HEK293 (cell line): ENCODE results near the gene SERPINA3.

Experiments
- CTCF ChIA-PET: fragments of 350-600 bp; formaldehyde crosslinking; extraction: SDS; loops from one replicate; lab custom pipeline; 2021; ENCODE audit warnings: antibody characterized with exemption; lab: Yijun Ruan, JAX
- POLR2A ChIA-PET: fragments of 300-600 bp; formaldehyde crosslinking; extraction: SDS; loops from one replicate; lab custom pipeline; 2020; ENCODE audit warnings: antibody characterized with exemption, inconsistent platforms; lab: Yijun Ruan, JAX
- H3K27ac ChIP-seq: fragments of 200-500 bp; sonication (Bioruptor generic); 2 replicates; pipeline ENCODE4 v1.5.1; 2014; ENCODE audit warnings: low read depth, low read length, control low read depth, inconsistent platforms; ENCODE audit errors: extremely low read depth
- H3K36me3 ChIP-seq, 2 experiments: fragments of 200-500 bp in 1 of 2; sonication (Bioruptor generic) in 1 of 2; 1 replicate in 1 of 2; 2 replicates in 1 of 2; pipeline ENCODE4 v1.5.1; 2014 to 2017; ENCODE audit warnings: inconsistent platforms in 2 of 2, low read length in 2 of 2; ENCODE audit not compliant: control insufficient read depth in 2 of 2, insufficient read depth in 1 of 2
- H3K4me1 ChIP-seq: fragments of 200-500 bp; sonication (Bioruptor generic); 2 replicates; pipeline ENCODE4 v1.5.1; 2014; ENCODE audit warnings: mild to moderate bottlenecking, low read length, inconsistent platforms; ENCODE audit not compliant: control insufficient read depth, insufficient read depth
- H3K4me3 ChIP-seq: 2 replicates; pipeline ENCODE4 v1.5.1; 2011; ENCODE audit warnings: low read depth, mild to moderate bottlenecking, control low read depth, low read length, moderate library complexity
- H3K9me3 ChIP-seq: fragments of 200-500 bp; sonication (Bioruptor generic); 2 replicates; pipeline ENCODE4 v1.5.1; 2014; ENCODE audit warnings: low read depth, low read length, inconsistent platforms; ENCODE audit not compliant: control insufficient read depth, insufficient read depth
- GLI2 ChIP-seq: fragments of 450-650 bp; formaldehyde crosslinking; IDR thresholded peaks from 2 replicates; pipeline ENCODE4; 2017; ENCODE audit warnings: missing biosample characterization, missing genetic modification characterization, low read depth, borderline replicate concordance
- HOXA7 ChIP-seq: sonication (generic); formaldehyde crosslinking; IDR thresholded peaks from 2 replicates; pipeline ENCODE4 v1.8.1; 2022; ENCODE audit warnings: missing genetic modification reagents, borderline replicate concordance
- KLF1 ChIP-seq: fragments of 450-650 bp; formaldehyde crosslinking; IDR thresholded peaks from 2 replicates; pipeline ENCODE4 v1.5.1; 2016; ENCODE audit warnings: missing biosample characterization, missing genetic modification characterization
- KLF16 ChIP-seq: fragments of 450-650 bp; formaldehyde crosslinking; IDR thresholded peaks from 2 replicates; pipeline ENCODE4 v1.5.1; 2017; ENCODE audit warnings: missing biosample characterization, missing genetic modification characterization
- OSR2 ChIP-seq: fragments of 450-650 bp; formaldehyde crosslinking; IDR thresholded peaks from 2 replicates; pipeline ENCODE4 v1.5.1; 2016; ENCODE audit warnings: missing biosample characterization, missing genetic modification characterization
- PRDM1 ChIP-seq: fragments of 450-650 bp; formaldehyde crosslinking; IDR thresholded peaks from 2 replicates; pipeline ENCODE4; 2016; ENCODE audit warnings: missing biosample characterization, missing genetic modification characterization
- REPIN1 ChIP-seq: fragments of 450-650 bp; formaldehyde crosslinking; IDR thresholded peaks from 2 replicates; pipeline ENCODE4 v1.5.1; 2017; ENCODE audit warnings: missing biosample characterization, missing genetic modification characterization, low read depth
- WT1 ChIP-seq: fragments of 450-650 bp; formaldehyde crosslinking; IDR thresholded peaks from 2 replicates; pipeline ENCODE4 v1.5.1; 2016; ENCODE audit warnings: missing biosample characterization, missing genetic modification characterization
- YY1 ChIP-seq: fragments of 450-650 bp; formaldehyde crosslinking; IDR thresholded peaks from 2 replicates; pipeline ENCODE4 v1.5.1; 2018; ENCODE audit warnings: missing biosample characterization, missing genetic modification characterization
- ZFP69B ChIP-seq: fragments of 450-650 bp; formaldehyde crosslinking; IDR thresholded peaks from 2 replicates; pipeline ENCODE4 v1.5.1; 2016; ENCODE audit warnings: missing biosample characterization, missing genetic modification characterization
- ZNF114 ChIP-seq: fragments of 450-650 bp; formaldehyde crosslinking; IDR thresholded peaks from 2 replicates; pipeline ENCODE4 v1.5.0; 2017; ENCODE audit warnings: missing biosample characterization, missing genetic modification characterization
- ZNF155 ChIP-seq: fragments of 450-650 bp; formaldehyde crosslinking; IDR thresholded peaks from 2 replicates; pipeline ENCODE4 v1.5.1; 2016; ENCODE audit warnings: missing biosample characterization, missing genetic modification characterization
- ZNF274 ChIP-seq, 2 experiments: fragments of 200-500 bp in 1 of 2; fragments of 450-650 bp in 1 of 2; sonication (Bioruptor generic) in 1 of 2; formaldehyde crosslinking in 1 of 2; IDR thresholded peaks; 2 replicates each; pipeline versions ENCODE4 v1.5.1 to v1.6.1; 2014 to 2016; ENCODE audit warnings: borderline replicate concordance in 1 of 2, inconsistent platforms in 1 of 2, low read length in 1 of 2, missing biosample characterization in 1 of 2, missing genetic modification characterization in 1 of 2
- ZNF341 ChIP-seq: fragments of 450-650 bp; formaldehyde crosslinking; IDR thresholded peaks from 2 replicates; pipeline ENCODE4; 2016; ENCODE audit warnings: low read depth, missing biosample characterization, missing genetic modification characterization
- ZNF473 ChIP-seq: fragments of 450-650 bp; formaldehyde crosslinking; IDR thresholded peaks from 2 replicates; pipeline ENCODE4 v1.5.1; 2017; ENCODE audit warnings: missing biosample characterization, missing genetic modification characterization
- ZNF658 ChIP-seq: fragments of 450-650 bp; formaldehyde crosslinking; IDR thresholded peaks from 2 replicates; pipeline ENCODE4; 2016; ENCODE audit warnings: missing biosample characterization, missing genetic modification characterization
- TF ChIP-seq, protein P1 (sequence below): fragments of 450-650 bp; formaldehyde crosslinking; IDR thresholded peaks from 2 replicates; pipeline ENCODE4 v1.5.1; 2016; ENCODE audit warnings: missing biosample characterization, missing genetic modification characterization
- TF ChIP-seq, protein P2 (sequence below): fragments of 450-650 bp; formaldehyde crosslinking; IDR thresholded peaks from 2 replicates; pipeline ENCODE4 v1.5.1; 2016; ENCODE audit warnings: missing biosample characterization, missing genetic modification characterization
- TF ChIP-seq, protein P3 (sequence below): fragments of 450-650 bp; formaldehyde crosslinking; IDR thresholded peaks from 2 replicates; pipeline ENCODE4 v1.5.1; 2016; ENCODE audit warnings: missing biosample characterization, missing genetic modification characterization
- TF ChIP-seq, protein P4 (sequence below): fragments of 450-650 bp; formaldehyde crosslinking; IDR thresholded peaks from 2 replicates; pipeline ENCODE4 v1.5.1; 2016; ENCODE audit warnings: missing biosample characterization, missing genetic modification characterization, borderline replicate concordance
- TF ChIP-seq, protein P5 (sequence below): fragments of 450-650 bp; formaldehyde crosslinking; IDR thresholded peaks from 2 replicates; pipeline ENCODE4 v1.5.1; 2017; ENCODE audit warnings: missing biosample characterization, missing genetic modification characterization

The SERPINA3 gene

DNA sequence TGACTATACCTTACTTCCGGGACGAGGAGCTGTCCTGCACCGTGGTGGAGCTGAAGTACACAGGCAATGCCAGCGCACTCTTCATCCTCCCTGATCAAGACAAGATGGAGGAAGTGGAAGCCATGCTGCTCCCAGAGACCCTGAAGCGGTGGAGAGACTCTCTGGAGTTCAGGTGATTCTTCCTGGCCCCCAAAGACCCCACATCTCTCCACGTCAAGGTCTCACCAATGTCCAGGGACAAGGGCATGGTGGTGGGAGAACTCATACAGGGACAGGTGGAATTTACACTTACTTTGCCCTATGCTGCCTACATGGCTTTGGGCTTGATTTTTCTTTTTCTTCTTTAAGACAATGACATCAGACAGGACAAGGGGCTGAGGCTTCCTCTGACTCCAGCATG lies 7.1 kb downstream of the SERPINA3 start:
- CTCF ChIA-PET: no interaction called here
- TF ChIP-seq ZNF114 (tag by site-specific recombination): no peak
- no peaks in the 10 kb centered on the region for H3K9me3 ChIP-seq
- no peak overlapping the region for H3K27ac ChIP-seq
- no peak overlapping the region for H3K4me3 ChIP-seq
- H3K36me3 ChIP-seq: no peaks in the 10 kb centered on the region
- no peaks in the 10 kb centered on the region for H3K4me1 ChIP-seq
- POLR2A ChIA-PET: no interaction called here

DNA sequence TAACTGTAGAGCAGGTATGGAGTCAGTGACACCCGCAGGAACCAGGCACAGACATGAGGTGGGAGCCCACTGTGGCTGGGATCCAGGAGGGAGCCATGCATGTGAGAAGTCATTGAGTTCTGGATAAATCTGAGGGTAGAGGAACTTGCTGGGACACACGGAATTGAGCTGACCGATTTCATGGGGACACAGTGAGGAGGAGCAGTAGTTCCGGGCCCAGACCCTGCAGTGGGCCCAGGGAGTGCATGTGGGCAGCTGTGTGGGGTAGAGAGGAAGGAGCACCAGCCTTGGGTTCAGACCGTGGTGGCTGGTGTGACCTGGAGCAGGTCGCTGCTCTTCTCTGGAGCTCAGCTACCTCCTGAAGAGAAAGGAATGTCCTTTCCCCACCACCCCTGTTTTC lies 8.4 kb downstream of the SERPINA3 start:
- POLR2A ChIA-PET: no interaction called here

More for the DNA sequence above, 8.4 kb downstream of the SERPINA3 start:
- no peak overlapping the region for H3K27ac ChIP-seq
- TF ChIP-seq, protein P1, sequence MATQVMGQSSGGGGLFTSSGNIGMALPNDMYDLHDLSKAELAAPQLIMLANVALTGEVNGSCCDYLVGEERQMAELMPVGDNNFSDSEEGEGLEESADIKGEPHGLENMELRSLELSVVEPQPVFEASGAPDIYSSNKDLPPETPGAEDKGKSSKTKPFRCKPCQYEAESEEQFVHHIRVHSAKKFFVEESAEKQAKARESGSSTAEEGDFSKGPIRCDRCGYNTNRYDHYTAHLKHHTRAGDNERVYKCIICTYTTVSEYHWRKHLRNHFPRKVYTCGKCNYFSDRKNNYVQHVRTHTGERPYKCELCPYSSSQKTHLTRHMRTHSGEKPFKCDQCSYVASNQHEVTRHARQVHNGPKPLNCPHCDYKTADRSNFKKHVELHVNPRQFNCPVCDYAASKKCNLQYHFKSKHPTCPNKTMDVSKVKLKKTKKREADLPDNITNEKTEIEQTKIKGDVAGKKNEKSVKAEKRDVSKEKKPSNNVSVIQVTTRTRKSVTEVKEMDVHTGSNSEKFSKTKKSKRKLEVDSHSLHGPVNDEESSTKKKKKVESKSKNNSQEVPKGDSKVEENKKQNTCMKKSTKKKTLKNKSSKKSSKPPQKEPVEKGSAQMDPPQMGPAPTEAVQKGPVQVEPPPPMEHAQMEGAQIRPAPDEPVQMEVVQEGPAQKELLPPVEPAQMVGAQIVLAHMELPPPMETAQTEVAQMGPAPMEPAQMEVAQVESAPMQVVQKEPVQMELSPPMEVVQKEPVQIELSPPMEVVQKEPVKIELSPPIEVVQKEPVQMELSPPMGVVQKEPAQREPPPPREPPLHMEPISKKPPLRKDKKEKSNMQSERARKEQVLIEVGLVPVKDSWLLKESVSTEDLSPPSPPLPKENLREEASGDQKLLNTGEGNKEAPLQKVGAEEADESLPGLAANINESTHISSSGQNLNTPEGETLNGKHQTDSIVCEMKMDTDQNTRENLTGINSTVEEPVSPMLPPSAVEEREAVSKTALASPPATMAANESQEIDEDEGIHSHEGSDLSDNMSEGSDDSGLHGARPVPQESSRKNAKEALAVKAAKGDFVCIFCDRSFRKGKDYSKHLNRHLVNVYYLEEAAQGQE (tag by site-specific recombination): no peak
- TF ChIP-seq, protein P2, sequence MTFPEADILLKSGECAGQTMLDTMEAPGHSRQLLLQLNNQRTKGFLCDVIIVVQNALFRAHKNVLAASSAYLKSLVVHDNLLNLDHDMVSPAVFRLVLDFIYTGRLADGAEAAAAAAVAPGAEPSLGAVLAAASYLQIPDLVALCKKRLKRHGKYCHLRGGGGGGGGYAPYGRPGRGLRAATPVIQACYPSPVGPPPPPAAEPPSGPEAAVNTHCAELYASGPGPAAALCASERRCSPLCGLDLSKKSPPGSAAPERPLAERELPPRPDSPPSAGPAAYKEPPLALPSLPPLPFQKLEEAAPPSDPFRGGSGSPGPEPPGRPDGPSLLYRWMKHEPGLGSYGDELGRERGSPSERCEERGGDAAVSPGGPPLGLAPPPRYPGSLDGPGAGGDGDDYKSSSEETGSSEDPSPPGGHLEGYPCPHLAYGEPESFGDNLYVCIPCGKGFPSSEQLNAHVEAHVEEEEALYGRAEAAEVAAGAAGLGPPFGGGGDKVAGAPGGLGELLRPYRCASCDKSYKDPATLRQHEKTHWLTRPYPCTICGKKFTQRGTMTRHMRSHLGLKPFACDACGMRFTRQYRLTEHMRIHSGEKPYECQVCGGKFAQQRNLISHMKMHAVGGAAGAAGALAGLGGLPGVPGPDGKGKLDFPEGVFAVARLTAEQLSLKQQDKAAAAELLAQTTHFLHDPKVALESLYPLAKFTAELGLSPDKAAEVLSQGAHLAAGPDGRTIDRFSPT: no peak
- TF ChIP-seq GLI2: no peak
- TF ChIP-seq ZNF341 (tag by site-specific recombination): no peak
- TF ChIP-seq OSR2 (tag by site-specific recombination): no peak
- TF ChIP-seq ZNF155 (tag by site-specific recombination): no peak
- TF ChIP-seq ZNF658 (tag by site-specific recombination): no peak
- TF ChIP-seq ZNF473: no peak
- no peak for TF ChIP-seq ZNF274 (IDR thresholded peaks at IDR 0.05; ENCODE audit: low read length)
- TF ChIP-seq ZNF274 (tag by site-specific recombination; IDR thresholded peaks at IDR 0.05; ENCODE audit: borderline replicate concordance): no peak
- no peak for TF ChIP-seq WT1 (tag by site-specific recombination)
- no peak for TF ChIP-seq KLF1 (tag by site-specific recombination)
- no peak for TF ChIP-seq REPIN1 (tag by site-specific recombination)
- TF ChIP-seq, protein P3, sequence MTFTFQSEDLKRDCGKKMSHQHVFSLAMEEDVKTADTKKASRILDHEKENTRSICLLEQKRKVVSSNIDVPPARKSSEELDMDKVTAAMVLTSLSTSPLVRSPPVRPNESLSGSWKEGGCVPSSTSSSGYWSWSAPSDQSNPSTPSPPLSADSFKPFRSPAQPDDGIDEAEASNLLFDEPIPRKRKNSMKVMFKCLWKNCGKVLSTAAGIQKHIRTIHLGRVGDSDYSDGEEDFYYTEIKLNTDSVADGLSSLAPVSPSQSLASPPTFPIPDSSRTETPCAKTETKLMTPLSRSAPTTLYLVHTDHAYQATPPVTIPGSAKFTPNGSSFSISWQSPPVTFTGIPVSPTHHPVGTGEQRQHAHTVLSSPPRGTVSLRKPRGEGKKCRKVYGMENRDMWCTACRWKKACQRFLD: no peak
- TF ChIP-seq PRDM1 (tag by site-specific recombination): no peak
- no peak for TF ChIP-seq ZFP69B (tag by site-specific recombination)
- no peak for TF ChIP-seq KLF16 (tag by site-specific recombination)
- TF ChIP-seq, protein P4, sequence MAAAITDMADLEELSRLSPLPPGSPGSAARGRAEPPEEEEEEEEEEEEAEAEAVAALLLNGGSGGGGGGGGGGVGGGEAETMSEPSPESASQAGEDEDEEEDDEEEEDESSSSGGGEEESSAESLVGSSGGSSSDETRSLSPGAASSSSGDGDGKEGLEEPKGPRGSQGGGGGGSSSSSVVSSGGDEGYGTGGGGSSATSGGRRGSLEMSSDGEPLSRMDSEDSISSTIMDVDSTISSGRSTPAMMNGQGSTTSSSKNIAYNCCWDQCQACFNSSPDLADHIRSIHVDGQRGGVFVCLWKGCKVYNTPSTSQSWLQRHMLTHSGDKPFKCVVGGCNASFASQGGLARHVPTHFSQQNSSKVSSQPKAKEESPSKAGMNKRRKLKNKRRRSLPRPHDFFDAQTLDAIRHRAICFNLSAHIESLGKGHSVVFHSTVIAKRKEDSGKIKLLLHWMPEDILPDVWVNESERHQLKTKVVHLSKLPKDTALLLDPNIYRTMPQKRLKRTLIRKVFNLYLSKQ (tag by site-specific recombination): no peak
- no peak for TF ChIP-seq YY1 (tag by site-specific recombination)
- TF ChIP-seq, protein P5, sequence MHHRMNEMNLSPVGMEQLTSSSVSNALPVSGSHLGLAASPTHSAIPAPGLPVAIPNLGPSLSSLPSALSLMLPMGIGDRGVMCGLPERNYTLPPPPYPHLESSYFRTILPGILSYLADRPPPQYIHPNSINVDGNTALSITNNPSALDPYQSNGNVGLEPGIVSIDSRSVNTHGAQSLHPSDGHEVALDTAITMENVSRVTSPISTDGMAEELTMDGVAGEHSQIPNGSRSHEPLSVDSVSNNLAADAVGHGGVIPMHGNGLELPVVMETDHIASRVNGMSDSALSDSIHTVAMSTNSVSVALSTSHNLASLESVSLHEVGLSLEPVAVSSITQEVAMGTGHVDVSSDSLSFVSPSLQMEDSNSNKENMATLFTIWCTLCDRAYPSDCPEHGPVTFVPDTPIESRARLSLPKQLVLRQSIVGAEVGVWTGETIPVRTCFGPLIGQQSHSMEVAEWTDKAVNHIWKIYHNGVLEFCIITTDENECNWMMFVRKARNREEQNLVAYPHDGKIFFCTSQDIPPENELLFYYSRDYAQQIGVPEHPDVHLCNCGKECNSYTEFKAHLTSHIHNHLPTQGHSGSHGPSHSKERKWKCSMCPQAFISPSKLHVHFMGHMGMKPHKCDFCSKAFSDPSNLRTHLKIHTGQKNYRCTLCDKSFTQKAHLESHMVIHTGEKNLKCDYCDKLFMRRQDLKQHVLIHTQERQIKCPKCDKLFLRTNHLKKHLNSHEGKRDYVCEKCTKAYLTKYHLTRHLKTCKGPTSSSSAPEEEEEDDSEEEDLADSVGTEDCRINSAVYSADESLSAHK (tag by site-specific recombination): no peak
- TF ChIP-seq HOXA7 (CRISPR knock-in tag): no peak
- H3K36me3 ChIP-seq: no peaks in the 10 kb centered on the region
- no peaks in the 10 kb centered on the region for H3K4me1 ChIP-seq
- H3K9me3 ChIP-seq: no peaks in the 10 kb centered on the region
- CTCF ChIA-PET: interaction anchor here (1.1 kb wide), 1 partner anchor 10 kb away, joined by 3 read pairs; no protein-coding TSS in a partner anchor
- H3K4me3 ChIP-seq: no peak overlapping the region
